ENCODE results near the gene SGCD. TPM values are rescaled to one million over a fixed set of nuclear protein-coding genes. Genes with fewer than 3 reads are reported as not detected.

The SGCD gene
- total and polyA plus RNA-seq, 9 of the 15 experiments (the other 6 are each of a cell fraction or from before 2014, with no cell fraction given), result not detected

DNA sequence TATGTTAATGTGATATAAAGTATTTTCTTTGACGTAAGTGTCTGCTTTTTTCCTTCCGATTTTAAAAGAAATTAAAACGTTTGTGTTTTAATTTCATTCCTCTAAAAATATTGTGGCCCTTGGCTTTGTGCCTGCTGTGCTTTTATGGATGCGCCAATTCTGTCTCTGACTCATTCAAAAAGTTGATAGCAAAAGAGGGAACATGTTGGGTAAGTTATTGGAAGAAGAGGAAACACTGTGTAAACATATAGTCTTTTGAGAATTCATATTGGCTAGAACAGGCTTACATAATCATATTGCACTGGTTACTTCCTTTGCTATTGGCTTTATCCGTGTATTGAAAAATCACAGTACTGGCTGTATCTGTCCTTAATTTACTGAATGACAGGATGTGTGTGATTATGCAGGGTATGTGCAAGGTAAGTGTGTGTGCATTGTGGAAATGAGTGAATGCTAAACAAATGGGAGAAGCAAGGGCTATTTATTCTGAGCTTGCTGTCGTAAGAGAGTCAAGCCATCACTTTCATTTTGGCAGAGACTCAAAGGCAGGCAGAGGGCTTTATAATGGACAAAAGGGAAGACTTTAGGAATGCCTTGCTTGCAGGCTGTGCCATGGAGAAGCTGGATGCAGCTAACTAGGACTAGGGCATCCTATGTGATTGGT is 67.8 kb downstream of the SGCD start:
- Histone ChIP-seq H3K4me1 (replicated peaks in 1 of 2; ENCODE audit: control insufficient read depth in 2 of 2, insufficient read depth in 2 of 2, low read length in 2 of 2) (no peaks in the 10 kb centered on the region), H3K79me2 (ENCODE audit: control insufficient read depth, insufficient read depth, low read length) (no peaks in the 10 kb centered on the region), H2AFZ (ENCODE audit: low read depth, low read length) (no peak overlapping the region), H3K9me3 (replicated peaks; ENCODE audit: control insufficient read depth, insufficient read depth, low read depth, low read length) (no peaks in the 10 kb centered on the region), H3K36me3 (ENCODE audit: control insufficient read depth, insufficient read depth, low read length) (no peaks in the 10 kb centered on the region), H3K9me1 (ENCODE audit: control insufficient read depth, insufficient read depth, low read length) (no peaks in the 10 kb centered on the region), H3K9ac (ENCODE audit: insufficient read depth in 1 of 2, low read depth in 2 of 2, low read length in 2 of 2) (no peak overlapping the region), H3K4me2 (ENCODE audit: insufficient read depth, low read length) (no peak overlapping the region), H3K4me3 (no peak overlapping the region), H3K27me3 (ENCODE audit: control insufficient read depth in 2 of 2, insufficient read depth in 2 of 2, low read length in 2 of 2) (no peaks in the 10 kb centered on the region), H3K27ac (ENCODE audit: extremely low read depth, low read depth, low read length) (no peak overlapping the region), H4K20me1 (replicated peaks; ENCODE audit: control insufficient read depth, insufficient read depth, low read length) (no peaks in the 10 kb centered on the region)
- DNase-seq (ENCODE audit: extremely low read depth in 1 of 4, low spot score in 3 of 4), result no peak
- ATAC-seq, result no peak
- intact Hi-C loops (cut with micrococcal nuclease) (no loop called here), in situ Hi-C loops (cut with MboI) (no loop called here)
- 2% methylated on average over 6 of the region's 6 CpGs for WGBS (ENCODE audit: insufficient coverage, low coverage, missing lambda C conversion rate)
- CTCF ChIA-PET (ENCODE audit: low intra/inter-chr PET ratio), result no interaction called here
- POLR2A ChIA-PET, result no interaction called here
- TF ChIP-seq NELFE (IDR thresholded peaks at IDR 0.05; ENCODE audit: insufficient read depth, insufficient read length), result no peak
- no peak for TF ChIP-seq HMGXB4 (CRISPR knock-in tag; IDR thresholded peaks at IDR 0.05)
- no peak for TF ChIP-seq SAFB (IDR thresholded peaks at IDR 0.05; ENCODE audit: borderline replicate concordance, low read depth, low read length)
- TF ChIP-seq CTCFL (IDR thresholded peaks at IDR 0.05; ENCODE audit: borderline replicate concordance, insufficient read depth, low read depth, low read length, poor library complexity, severe bottlenecking), result no peak
- TF ChIP-seq NONO (IDR thresholded peaks at IDR 0.05; ENCODE audit: low read depth in 2 of 2, low read length in 1 of 2), result no peak
- no peak for TF ChIP-seq CSDE1 (IDR thresholded peaks at IDR 0.05)
- no peak for TF ChIP-seq ZNF184 (CRISPR knock-in tag; IDR thresholded peaks at IDR 0.05)
- no peak for TF ChIP-seq ELF1 (tag; IDR thresholded peaks at IDR 0.05)
- TF ChIP-seq SMARCE1 (IDR thresholded peaks at IDR 0.05), result no peak
- no peak for TF ChIP-seq GTF2F1 (IDR thresholded peaks at IDR 0.05; ENCODE audit: low read depth, low read length)
- no peak for TF ChIP-seq ZNF785 (CRISPR knock-in tag; IDR thresholded peaks at IDR 0.05)
- TF ChIP-seq KDM1A (IDR thresholded peaks at IDR 0.05), result no peak
- no peak for TF ChIP-seq KHSRP (IDR thresholded peaks at IDR 0.05)
- no peak for TF ChIP-seq ZNF239 (CRISPR knock-in tag; IDR thresholded peaks at IDR 0.05)
- TF ChIP-seq ZNF77 (CRISPR knock-in tag; IDR thresholded peaks at IDR 0.05), result no peak
- no peak for TF ChIP-seq MEF2A (IDR thresholded peaks at IDR 0.05; ENCODE audit: control insufficient read depth, low read depth, low read length)
- no peak for TF ChIP-seq HDAC6 (IDR thresholded peaks at IDR 0.05; ENCODE audit: low read depth, low read length)
- TF ChIP-seq ZNF76 (CRISPR knock-in tag; IDR thresholded peaks at IDR 0.05; ENCODE audit: borderline replicate concordance), result no peak
- no peak for TF ChIP-seq BHLHE40 (IDR thresholded peaks at IDR 0.05; ENCODE audit: low read length)
- TF ChIP-seq HES1 (IDR thresholded peaks at IDR 0.05; ENCODE audit: low read depth), result no peak
- no peak for FAIRE-seq
- BruUV-seq (replicated peaks), result no TSS peak
